B cell (primary cell): ENCODE results near the gene CNTNAP2.

Source experiments
- EZH2 ChIP-seq: IDR thresholded peaks from 2 replicates; pipeline ENCODE4 v1.6.1; 2012; ENCODE audit warnings: borderline replicate concordance, low read depth, mild to moderate bottlenecking, moderate library complexity, low read length; ENCODE audit not compliant: insufficient read depth, poor library complexity, severe bottlenecking
- TF ChIP-seq, protein P1 (sequence below): fragments of 200-600 bp; IDR thresholded peaks from one replicate; pipeline ENCODE4 v1.8.0; 2022; ENCODE audit warnings: antibody characterized with exemption, mild to moderate bottlenecking

- TF ChIP-seq, protein P1, sequence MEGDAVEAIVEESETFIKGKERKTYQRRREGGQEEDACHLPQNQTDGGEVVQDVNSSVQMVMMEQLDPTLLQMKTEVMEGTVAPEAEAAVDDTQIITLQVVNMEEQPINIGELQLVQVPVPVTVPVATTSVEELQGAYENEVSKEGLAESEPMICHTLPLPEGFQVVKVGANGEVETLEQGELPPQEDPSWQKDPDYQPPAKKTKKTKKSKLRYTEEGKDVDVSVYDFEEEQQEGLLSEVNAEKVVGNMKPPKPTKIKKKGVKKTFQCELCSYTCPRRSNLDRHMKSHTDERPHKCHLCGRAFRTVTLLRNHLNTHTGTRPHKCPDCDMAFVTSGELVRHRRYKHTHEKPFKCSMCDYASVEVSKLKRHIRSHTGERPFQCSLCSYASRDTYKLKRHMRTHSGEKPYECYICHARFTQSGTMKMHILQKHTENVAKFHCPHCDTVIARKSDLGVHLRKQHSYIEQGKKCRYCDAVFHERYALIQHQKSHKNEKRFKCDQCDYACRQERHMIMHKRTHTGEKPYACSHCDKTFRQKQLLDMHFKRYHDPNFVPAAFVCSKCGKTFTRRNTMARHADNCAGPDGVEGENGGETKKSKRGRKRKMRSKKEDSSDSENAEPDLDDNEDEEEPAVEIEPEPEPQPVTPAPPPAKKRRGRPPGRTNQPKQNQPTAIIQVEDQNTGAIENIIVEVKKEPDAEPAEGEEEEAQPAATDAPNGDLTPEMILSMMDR: no peak
- no peak for TF ChIP-seq EZH2
Observed at GRCh38 chr7:147971606-147972110, 1855.1 kb downstream of the CNTNAP2 start.
